ENCODE results near the gene MAGEB17. TPM values are rescaled to one million over a fixed set of nuclear protein-coding genes. Genes with fewer than 3 reads are reported as not detected.
"Not testable (repeated sequence)": the region's sequence is repeated elsewhere in the genome, so short reads cannot be mapped to it uniquely, and the experiment has no call there.

MAGEB17 gene
- polyA plus RNA-seq, 2 of the 4 experiments (the other 2 are of a cell fraction) = not detected

DNA sequence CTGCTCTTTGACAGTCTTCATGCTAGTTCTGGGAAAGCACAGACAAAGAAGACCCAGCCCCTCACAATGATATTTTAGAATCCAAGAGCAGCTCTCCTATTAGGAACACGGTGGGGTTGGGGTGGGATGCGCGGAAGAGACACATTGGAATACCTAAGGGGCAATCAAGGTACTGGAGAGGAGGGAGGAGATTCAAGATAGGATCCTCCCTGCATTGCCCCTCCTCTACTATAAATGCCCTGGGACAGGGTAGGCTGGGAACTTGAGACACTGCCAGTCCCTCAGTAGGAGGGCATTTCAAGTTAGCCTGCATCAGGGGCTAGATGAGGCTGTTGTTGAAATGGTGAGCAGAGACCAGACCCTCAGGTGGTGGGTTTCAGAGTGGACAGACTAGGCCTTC is 5.1 kb downstream of the MAGEB17 start:
- CTCF ChIA-PET = interaction anchor here (0.6 kb wide), 1 partner anchor 39 kb away, joined by 3 read pairs; no protein-coding TSS in a partner anchor
- no peak for ATAC-seq
- no peak overlapping the region for H3K4me3 ChIP-seq
- WGBS (ENCODE audit: missing lambda C conversion rate) = 88% methylated on average over 3 of the region's 3 CpGs
- DNase-seq (ENCODE audit: low read depth in 1 of 2, low spot score in 1 of 2) = no peak
- TF ChIP-seq, protein P1, sequence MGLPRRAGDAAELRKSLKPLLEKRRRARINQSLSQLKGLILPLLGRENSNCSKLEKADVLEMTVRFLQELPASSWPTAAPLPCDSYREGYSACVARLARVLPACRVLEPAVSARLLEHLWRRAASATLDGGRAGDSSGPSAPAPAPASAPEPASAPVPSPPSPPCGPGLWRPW (IDR thresholded peaks at IDR 0.05) = no peak
- no peak for TF ChIP-seq POLR2AphosphoS2 (conservative IDR thresholded peaks at IDR 0.05; ENCODE audit: low read length)
- no peak for TF ChIP-seq KDM1A (IDR thresholded peaks at IDR 0.05; ENCODE audit: low read depth)
- no peak for TF ChIP-seq ESRRA (IDR thresholded peaks at IDR 0.05; ENCODE audit: borderline replicate concordance, low read length)
- TF ChIP-seq MAZ (IDR thresholded peaks at IDR 0.05; ENCODE audit: borderline replicate concordance, low read depth, low read length) = no peak
- no peak for TF ChIP-seq HOXB13 (CRISPR knock-in tag; IDR thresholded peaks at IDR 0.05; ENCODE audit: low read depth)
- TF ChIP-seq JUNB (IDR thresholded peaks at IDR 0.05) = no peak
- no peak for TF ChIP-seq FOSB (CRISPR knock-in tag; IDR thresholded peaks at IDR 0.05)
- TF ChIP-seq NFE2L2 (conservative IDR thresholded peaks at IDR 0.05; ENCODE audit: low read length) = no peak
- no peak overlapping the region for H3K27ac ChIP-seq
- H3K4me1 ChIP-seq = no peaks in the 10 kb centered on the region
- no peak overlapping the region for H3K4me2 ChIP-seq
- POLR2A ChIA-PET = no interaction called here
- H3K9me3 ChIP-seq = no peaks in the 10 kb centered on the region
- FAIRE-seq = no peak

DNA sequence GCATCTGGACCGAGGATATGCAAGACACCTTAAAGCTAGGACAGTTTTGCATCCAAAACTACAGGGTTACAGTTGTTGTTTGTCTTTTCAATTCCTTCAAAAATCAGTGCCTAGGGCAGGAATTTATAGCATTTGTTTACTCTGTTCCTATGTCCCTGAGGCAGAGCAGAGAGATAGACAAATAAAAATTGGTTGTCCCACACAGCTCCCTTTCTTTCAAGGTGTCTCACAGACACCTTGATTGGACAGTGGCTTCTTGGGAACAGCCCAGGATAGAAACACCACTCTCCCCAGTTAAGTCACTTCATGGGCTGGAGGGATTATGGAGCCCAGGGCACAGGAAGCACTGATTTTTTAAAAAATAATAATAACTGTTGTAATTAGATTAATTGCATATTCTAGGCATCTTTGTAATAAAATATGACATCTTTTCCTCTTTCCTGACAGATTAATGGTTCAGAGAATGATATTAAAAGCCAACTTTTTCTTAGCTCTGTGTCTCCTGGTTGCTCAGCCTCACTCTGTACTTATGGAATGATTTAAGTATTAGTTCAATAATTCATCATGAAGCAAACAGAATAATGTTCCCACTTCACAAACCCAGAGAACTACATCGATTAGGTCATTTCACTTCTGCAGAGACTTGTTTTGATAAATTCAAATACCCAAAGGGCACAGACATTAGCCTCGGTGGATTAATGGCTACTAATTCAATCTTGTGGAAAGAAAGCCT is 8.2 kb downstream of the MAGEB17 start:
- DNase-seq (ENCODE audit: low read depth in 1 of 2, low spot score in 1 of 2) (no peak), ATAC-seq (no peak), FAIRE-seq (no peak)
- Histone ChIP-seq H3K4me1 (no peaks in the 10 kb centered on the region), H3K27ac (no peak overlapping the region), H3K9me3 (no peaks in the 10 kb centered on the region), H3K4me2 (no peak overlapping the region), H3K4me3 (no peak overlapping the region)
- CTCF ChIA-PET = interaction anchor here (0.7 kb wide), 1 partner anchor 1264 kb away, joined by 3 read pairs; no protein-coding TSS in a partner anchor
- WGBS (ENCODE audit: missing lambda C conversion rate) = 12% methylated on average over 3 of the region's 3 CpGs
- TF ChIP-seq ZC3H11A (IDR thresholded peaks at IDR 0.05) = no peak
- TF ChIP-seq POLR2AphosphoS2 (conservative IDR thresholded peaks at IDR 0.05; ENCODE audit: low read length) = no peak
- no peak for TF ChIP-seq PHF8 (IDR thresholded peaks at IDR 0.05; ENCODE audit: borderline replicate concordance, low read depth)
- TF ChIP-seq FOSB (CRISPR knock-in tag; IDR thresholded peaks at IDR 0.05) = no peak
- TF ChIP-seq, protein P2, sequence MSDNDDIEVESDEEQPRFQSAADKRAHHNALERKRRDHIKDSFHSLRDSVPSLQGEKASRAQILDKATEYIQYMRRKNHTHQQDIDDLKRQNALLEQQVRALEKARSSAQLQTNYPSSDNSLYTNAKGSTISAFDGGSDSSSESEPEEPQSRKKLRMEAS (IDR thresholded peaks at IDR 0.05) = no peak
- POLR2A ChIA-PET = no interaction called here

DNA sequence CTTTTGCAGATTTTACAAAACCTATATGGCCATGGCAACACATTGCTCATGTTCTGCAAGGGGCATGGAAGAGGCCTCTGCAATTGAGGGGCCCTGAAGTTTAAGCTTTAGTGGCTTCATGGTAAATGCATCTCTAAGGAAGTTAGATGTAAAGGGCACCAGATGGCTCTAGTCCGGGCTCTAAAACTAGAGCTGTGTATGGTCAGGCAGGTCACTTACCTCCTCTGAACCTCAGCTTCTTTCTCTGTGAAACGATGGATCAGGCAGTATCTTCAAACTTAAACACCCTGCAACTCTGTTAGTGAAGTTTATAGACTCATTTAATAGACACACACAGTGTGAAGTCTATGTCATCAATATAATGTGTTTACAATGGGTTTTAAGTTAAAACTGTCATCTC is 10.0 kb downstream of the MAGEB17 start:
- Histone ChIP-seq H3K9me3 (no peaks in the 10 kb centered on the region), H3K4me1 (no peaks in the 10 kb centered on the region), H3K27ac (no peak overlapping the region), H3K4me2 (no peak overlapping the region), H3K4me3 (no peak overlapping the region)
- CTCF ChIA-PET = no interaction called here
- FAIRE-seq (no peak), ATAC-seq (no peak), DNase-seq (ENCODE audit: low read depth in 1 of 2, low spot score in 1 of 2) (no peak)
- TF ChIP-seq EHMT2 (IDR thresholded peaks at IDR 0.05; ENCODE audit: low read depth) (no peak), HOXB5 (CRISPR knock-in tag; IDR thresholded peaks at IDR 0.05) (no peak), CHD4 (IDR thresholded peaks at IDR 0.05; ENCODE audit: borderline replicate concordance) (no peak), PHF8 (IDR thresholded peaks at IDR 0.05; ENCODE audit: borderline replicate concordance, low read depth) (no peak), CHD2 (IDR thresholded peaks at IDR 0.05; ENCODE audit: low read length, partially characterized antibody) (no peak), ESRRA (IDR thresholded peaks at IDR 0.05; ENCODE audit: borderline replicate concordance, low read length) (no peak), KDM1A (IDR thresholded peaks at IDR 0.05; ENCODE audit: low read depth) (no peak), EHF (CRISPR knock-in tag; IDR thresholded peaks at IDR 0.05) (no peak), JUN (IDR thresholded peaks at IDR 0.05) (no peak), RNF2 (IDR thresholded peaks at IDR 0.05; ENCODE audit: borderline replicate concordance, low read depth) (no peak), RFX5 (IDR thresholded peaks at IDR 0.05) (no peak)
- TF ChIP-seq, protein P3, sequence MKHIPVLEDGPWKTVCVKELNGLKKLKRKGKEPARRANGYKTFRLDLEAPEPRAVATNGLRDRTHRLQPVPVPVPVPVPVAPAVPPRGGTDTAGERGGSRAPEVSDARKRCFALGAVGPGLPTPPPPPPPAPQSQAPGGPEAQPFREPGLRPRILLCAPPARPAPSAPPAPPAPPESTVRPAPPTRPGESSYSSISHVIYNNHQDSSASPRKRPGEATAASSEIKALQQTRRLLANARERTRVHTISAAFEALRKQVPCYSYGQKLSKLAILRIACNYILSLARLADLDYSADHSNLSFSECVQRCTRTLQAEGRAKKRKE (CRISPR knock-in tag; IDR thresholded peaks at IDR 0.05; ENCODE audit: low read depth) = no peak
- TF ChIP-seq, protein P1 (IDR thresholded peaks at IDR 0.05) = no peak
- TF ChIP-seq, protein P4, sequence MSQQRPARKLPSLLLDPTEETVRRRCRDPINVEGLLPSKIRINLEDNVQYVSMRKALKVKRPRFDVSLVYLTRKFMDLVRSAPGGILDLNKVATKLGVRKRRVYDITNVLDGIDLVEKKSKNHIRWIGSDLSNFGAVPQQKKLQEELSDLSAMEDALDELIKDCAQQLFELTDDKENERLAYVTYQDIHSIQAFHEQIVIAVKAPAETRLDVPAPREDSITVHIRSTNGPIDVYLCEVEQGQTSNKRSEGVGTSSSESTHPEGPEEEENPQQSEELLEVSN (IDR thresholded peaks at IDR 0.05; ENCODE audit: borderline replicate concordance, low read depth) = no peak
- WGBS (ENCODE audit: missing lambda C conversion rate) = 48% methylated on average over 2 of the region's 2 CpGs
- POLR2A ChIA-PET = no interaction called here

DNA sequence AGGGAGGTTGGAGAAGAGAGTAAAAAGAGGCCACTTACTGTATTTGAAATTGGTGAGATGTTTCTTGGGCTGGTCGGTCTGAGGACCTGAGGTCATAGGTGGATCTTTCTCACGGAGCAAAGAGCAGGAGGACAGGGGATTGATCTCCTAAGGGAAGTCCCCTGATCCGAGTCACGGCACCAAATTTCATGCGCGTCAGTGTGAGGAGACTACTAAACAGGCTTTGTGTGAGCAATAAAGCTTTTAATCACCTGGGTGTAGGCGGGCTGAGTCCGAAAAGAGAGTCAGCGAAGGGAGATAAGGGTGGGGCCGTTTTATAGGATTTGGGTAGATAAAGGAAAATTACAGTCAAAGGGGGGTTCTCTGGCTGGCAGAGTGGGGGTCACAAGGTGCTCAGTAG is 16.6 kb downstream of the MAGEB17 start:
- peaks cover 20% of the 10 kb centered on the region; the same call in 1 of the 3 replicates for H3K4me1 ChIP-seq
- WGBS (ENCODE audit: missing lambda C conversion rate) = 87% methylated on average over 10 of the region's 10 CpGs
- ATAC-seq; POLR2A ChIA-PET; H3K4me3 ChIP-seq; H3K27ac ChIP-seq; FAIRE-seq; H3K9me3 ChIP-seq; H3K4me2 ChIP-seq; CTCF ChIA-PET; DNase-seq (ENCODE audit: low read depth in 1 of 2, low spot score in 1 of 2): not testable (repeated sequence)

Measured in A549 (cell line).